GM18511 (cell line): ENCODE data around the gene GOLPH3.

Experiments used
- ATAC-seq: cut with Tn5 transposase; IDR thresholded peaks from one replicate; pipeline ENCODE4 v1.9.1; 2021; ENCODE audit warnings: mild to moderate bottlenecking, moderate library complexity; ENCODE audit not compliant: unreplicated experiment

The GOLPH3 gene

DNA sequence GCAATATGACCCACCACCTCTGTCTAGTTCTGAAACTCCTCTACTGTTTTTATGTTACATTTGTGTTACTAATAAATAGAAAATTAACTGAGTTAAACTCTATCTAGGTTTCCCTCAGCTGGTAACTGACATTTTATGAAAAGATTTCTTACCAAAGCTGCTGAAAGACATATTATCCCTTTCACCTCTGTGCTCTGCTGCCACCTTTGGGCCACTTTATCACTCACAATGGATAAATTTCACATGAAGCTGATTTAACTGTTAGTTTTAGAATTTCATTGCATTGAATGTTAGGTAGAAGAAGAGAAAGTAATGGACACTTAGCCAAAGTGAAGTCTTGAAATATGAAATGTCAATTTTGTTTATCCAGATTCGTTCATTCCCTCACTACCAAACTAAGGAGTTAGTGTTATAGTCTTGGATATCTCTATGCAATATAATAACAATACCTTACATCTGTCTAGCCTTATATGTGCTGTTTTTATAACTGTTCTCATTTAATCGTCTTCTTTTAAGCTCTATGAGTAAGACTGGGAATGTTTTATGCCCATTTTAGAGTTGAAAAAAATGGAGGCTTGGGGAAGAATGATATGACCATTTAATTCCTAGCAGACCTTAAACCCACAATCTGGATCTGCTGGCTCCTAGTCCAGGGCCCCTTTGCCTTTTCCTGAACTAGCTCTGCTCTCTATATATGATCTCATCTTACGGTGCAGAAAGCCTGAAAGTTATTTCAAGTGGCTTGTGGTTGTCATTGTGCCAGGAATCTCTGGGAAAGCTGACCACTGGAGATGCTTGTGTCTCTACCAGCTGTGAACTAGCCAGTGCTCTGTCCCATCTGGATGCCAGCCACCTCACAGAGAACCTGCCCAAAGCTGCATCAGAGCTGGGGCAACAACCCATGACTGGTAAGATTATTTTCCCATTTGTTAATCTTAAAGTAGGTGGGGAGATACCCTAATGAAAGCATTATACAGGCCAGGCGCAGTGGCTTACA is 97.1 kb downstream of the GOLPH3 start:
- no peak for ATAC-seq
